HepG2 (cell line): Measurements from ENCODE around the gene RAB6A. TPM values are rescaled to one million over a fixed set of nuclear protein-coding genes. Genes with fewer than 3 reads are reported as not detected.

Experiments
- ETV5 ChIP-seq: IDR thresholded peaks from 2 replicates; pipeline ENCODE4 v1.6.1; 2018; ENCODE audit warnings: missing biosample characterization, missing genetic modification reagents, inconsistent platforms, borderline replicate concordance
- ETV6 ChIP-seq: sonication (generic); formaldehyde crosslinking; conservative IDR thresholded peaks from 2 replicates; pipeline ENCODE4 v1.4.0; 2020; ENCODE audit warnings: missing genetic modification reagents
- GTF2F1 ChIP-seq: fragments of 150-350 bp; IDR thresholded peaks from 2 replicates; pipeline ENCODE4 v1.6.1; 2014; ENCODE audit warnings: low read length
- HOXA9 ChIP-seq: sonication (generic); formaldehyde crosslinking; IDR thresholded peaks from 2 replicates; pipeline ENCODE4 v1.8.1; 2022; ENCODE audit warnings: missing genetic modification reagents, mild to moderate bottlenecking, moderate library complexity, borderline replicate concordance
- KDM5B ChIP-seq: sonication (generic); formaldehyde crosslinking; IDR thresholded peaks from 2 replicates; pipeline ENCODE4 v1.4.0; 2020; ENCODE audit warnings: missing genetic modification reagents, mild to moderate bottlenecking, borderline replicate concordance
- NCOA2 ChIP-seq: sonication (generic); formaldehyde crosslinking; IDR thresholded peaks from 2 replicates; pipeline ENCODE4 v1.8.0; 2022; ENCODE audit warnings: inconsistent platforms
- THAP8 ChIP-seq: sonication (generic); formaldehyde crosslinking; IDR thresholded peaks from 2 replicates; pipeline ENCODE4 v1.5.1; 2020; ENCODE audit warnings: missing genetic modification reagents, mild to moderate bottlenecking, borderline replicate concordance
- ZBTB8A ChIP-seq: sonication (generic); formaldehyde crosslinking; IDR thresholded peaks from 2 replicates; pipeline ENCODE4 v1.4.0; 2020; ENCODE audit warnings: mild to moderate bottlenecking, low read depth, missing genetic modification reagents, borderline replicate concordance
- ZFP82 ChIP-seq: sonication (generic); formaldehyde crosslinking; IDR thresholded peaks from 2 replicates; pipeline ENCODE4 v1.5.1; 2020; ENCODE audit warnings: mild to moderate bottlenecking, missing genetic modification reagents, borderline replicate concordance
- ZNF234 ChIP-seq: sonication (generic); formaldehyde crosslinking; conservative IDR thresholded peaks from 2 replicates; pipeline ENCODE4 v1.5.1; 2020; ENCODE audit warnings: mild to moderate bottlenecking, missing genetic modification reagents
- ZNF30 ChIP-seq: sonication (generic); formaldehyde crosslinking; IDR thresholded peaks from 2 replicates; pipeline ENCODE4 v1.5.0; 2020; ENCODE audit warnings: mild to moderate bottlenecking, missing genetic modification reagents
- ZNF354B ChIP-seq: sonication (generic); formaldehyde crosslinking; IDR thresholded peaks from 2 replicates; pipeline ENCODE4 v1.8.0; 2022; ENCODE audit warnings: mild to moderate bottlenecking, missing genetic modification reagents
- ZNF7 ChIP-seq: IDR thresholded peaks from 2 replicates; pipeline ENCODE4 v1.6.1; 2016; ENCODE audit warnings: missing biosample characterization, missing genetic modification reagents
- polyA plus RNA-seq, 8 experiments: library from polyadenylated mRNA; depleted of rRNA in 3 of 8; stranded (reverse) in 7 of 8; unstranded in 1 of 8; fragments of >200 nt; fragmentation: Illumina TruSeq in 4 of 8; extraction: Trizol in 4 of 8; gene quantifications; 2 replicates each; pipeline versions ENCODE4 v1.2.1 to v1.2.3, GENCODE V29; 2011 to 2016; ENCODE audit warnings: low read depth in 4 of 8, missing spikeins in 1 of 8, mixed read lengths in 1 of 8; ENCODE audit not compliant: insufficient read depth in 1 of 8
- total RNA-seq, 5 experiments: library from RNA; depleted of rRNA; stranded (reverse); fragments of >200 nt; fragmentation: Illumina TruSeq; extraction: Trizol; gene quantifications; 2 replicates each; pipeline ENCODE4 v1.2.3, GENCODE V29; 2016; ENCODE audit warnings: low read depth in 1 of 5
- TF ChIP-seq, protein P1 (sequence below): IDR thresholded peaks from 2 replicates; pipeline ENCODE4 v1.4.0; 2020; ENCODE audit warnings: mild to moderate bottlenecking, missing genetic modification reagents
- TF ChIP-seq, protein P2 (sequence below): sonication (generic); formaldehyde crosslinking; IDR thresholded peaks from 2 replicates; pipeline ENCODE4 v1.9.0; 2021; ENCODE audit warnings: missing genetic modification reagents, mild to moderate bottlenecking, borderline replicate concordance
- TF ChIP-seq, protein P3 (sequence below): sonication (generic); formaldehyde crosslinking; IDR thresholded peaks from 2 replicates; pipeline ENCODE4 v1.8.0; 2022; ENCODE audit warnings: mild to moderate bottlenecking, missing genetic modification reagents, moderate library complexity
- TF ChIP-seq, protein P4 (sequence below): sonication (generic); formaldehyde crosslinking; IDR thresholded peaks from 2 replicates; pipeline ENCODE4 v1.4.0; 2020; ENCODE audit warnings: mild to moderate bottlenecking, missing genetic modification reagents, borderline replicate concordance

Gene RAB6A
- total and polyA plus RNA-seq, 2 of the 13 experiments (the other 11 are each of a cell fraction or from before 2014, with no cell fraction given) = 74.3 to 121 TPM

GRCh38 chr11:73652046-73652730, 108.7 kb downstream of the RAB6A start (continued):
- TF ChIP-seq, protein P1, sequence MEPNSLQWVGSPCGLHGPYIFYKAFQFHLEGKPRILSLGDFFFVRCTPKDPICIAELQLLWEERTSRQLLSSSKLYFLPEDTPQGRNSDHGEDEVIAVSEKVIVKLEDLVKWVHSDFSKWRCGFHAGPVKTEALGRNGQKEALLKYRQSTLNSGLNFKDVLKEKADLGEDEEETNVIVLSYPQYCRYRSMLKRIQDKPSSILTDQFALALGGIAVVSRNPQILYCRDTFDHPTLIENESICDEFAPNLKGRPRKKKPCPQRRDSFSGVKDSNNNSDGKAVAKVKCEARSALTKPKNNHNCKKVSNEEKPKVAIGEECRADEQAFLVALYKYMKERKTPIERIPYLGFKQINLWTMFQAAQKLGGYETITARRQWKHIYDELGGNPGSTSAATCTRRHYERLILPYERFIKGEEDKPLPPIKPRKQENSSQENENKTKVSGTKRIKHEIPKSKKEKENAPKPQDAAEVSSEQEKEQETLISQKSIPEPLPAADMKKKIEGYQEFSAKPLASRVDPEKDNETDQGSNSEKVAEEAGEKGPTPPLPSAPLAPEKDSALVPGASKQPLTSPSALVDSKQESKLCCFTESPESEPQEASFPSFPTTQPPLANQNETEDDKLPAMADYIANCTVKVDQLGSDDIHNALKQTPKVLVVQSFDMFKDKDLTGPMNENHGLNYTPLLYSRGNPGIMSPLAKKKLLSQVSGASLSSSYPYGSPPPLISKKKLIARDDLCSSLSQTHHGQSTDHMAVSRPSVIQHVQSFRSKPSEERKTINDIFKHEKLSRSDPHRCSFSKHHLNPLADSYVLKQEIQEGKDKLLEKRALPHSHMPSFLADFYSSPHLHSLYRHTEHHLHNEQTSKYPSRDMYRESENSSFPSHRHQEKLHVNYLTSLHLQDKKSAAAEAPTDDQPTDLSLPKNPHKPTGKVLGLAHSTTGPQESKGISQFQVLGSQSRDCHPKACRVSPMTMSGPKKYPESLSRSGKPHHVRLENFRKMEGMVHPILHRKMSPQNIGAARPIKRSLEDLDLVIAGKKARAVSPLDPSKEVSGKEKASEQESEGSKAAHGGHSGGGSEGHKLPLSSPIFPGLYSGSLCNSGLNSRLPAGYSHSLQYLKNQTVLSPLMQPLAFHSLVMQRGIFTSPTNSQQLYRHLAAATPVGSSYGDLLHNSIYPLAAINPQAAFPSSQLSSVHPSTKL (CRISPR knock-in tag) = peak; percentile 63; the same call in 1 of the 2 replicates
- TF ChIP-seq ZNF354B (CRISPR knock-in tag) = no peak
- no peak for TF ChIP-seq ZNF7 (CRISPR knock-in tag)
- no peak for TF ChIP-seq THAP8 (CRISPR knock-in tag)
- peak; percentile 56; the same call in 1 of the 2 replicates for TF ChIP-seq ETV5
- TF ChIP-seq ZBTB8A = no peak
- no peak for TF ChIP-seq HOXA9 (CRISPR knock-in tag)
- peak; percentile 83 for TF ChIP-seq NCOA2 (CRISPR knock-in tag)
- no peak for TF ChIP-seq GTF2F1
- TF ChIP-seq, protein P2, sequence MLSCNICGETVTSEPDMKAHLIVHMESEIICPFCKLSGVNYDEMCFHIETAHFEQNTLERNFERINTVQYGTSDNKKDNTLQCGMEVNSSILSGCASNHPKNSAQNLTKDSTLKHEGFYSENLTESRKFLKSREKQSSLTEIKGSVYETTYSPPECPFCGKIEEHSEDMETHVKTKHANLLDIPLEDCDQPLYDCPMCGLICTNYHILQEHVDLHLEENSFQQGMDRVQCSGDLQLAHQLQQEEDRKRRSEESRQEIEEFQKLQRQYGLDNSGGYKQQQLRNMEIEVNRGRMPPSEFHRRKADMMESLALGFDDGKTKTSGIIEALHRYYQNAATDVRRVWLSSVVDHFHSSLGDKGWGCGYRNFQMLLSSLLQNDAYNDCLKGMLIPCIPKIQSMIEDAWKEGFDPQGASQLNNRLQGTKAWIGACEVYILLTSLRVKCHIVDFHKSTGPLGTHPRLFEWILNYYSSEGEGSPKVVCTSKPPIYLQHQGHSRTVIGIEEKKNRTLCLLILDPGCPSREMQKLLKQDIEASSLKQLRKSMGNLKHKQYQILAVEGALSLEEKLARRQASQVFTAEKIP (CRISPR knock-in tag) = no peak
- no peak for TF ChIP-seq ZNF30 (CRISPR knock-in tag)
- TF ChIP-seq, protein P3, sequence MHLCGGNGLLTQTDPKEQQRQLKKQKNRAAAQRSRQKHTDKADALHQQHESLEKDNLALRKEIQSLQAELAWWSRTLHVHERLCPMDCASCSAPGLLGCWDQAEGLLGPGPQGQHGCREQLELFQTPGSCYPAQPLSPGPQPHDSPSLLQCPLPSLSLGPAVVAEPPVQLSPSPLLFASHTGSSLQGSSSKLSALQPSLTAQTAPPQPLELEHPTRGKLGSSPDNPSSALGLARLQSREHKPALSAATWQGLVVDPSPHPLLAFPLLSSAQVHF = no peak
- peak; percentile 30; the same call in 1 of the 2 replicates for TF ChIP-seq KDM5B (CRISPR knock-in tag)
- peak; percentile 67; the same call in 1 of the 2 replicates for TF ChIP-seq ZFP82 (CRISPR knock-in tag)
- TF ChIP-seq, protein P4, sequence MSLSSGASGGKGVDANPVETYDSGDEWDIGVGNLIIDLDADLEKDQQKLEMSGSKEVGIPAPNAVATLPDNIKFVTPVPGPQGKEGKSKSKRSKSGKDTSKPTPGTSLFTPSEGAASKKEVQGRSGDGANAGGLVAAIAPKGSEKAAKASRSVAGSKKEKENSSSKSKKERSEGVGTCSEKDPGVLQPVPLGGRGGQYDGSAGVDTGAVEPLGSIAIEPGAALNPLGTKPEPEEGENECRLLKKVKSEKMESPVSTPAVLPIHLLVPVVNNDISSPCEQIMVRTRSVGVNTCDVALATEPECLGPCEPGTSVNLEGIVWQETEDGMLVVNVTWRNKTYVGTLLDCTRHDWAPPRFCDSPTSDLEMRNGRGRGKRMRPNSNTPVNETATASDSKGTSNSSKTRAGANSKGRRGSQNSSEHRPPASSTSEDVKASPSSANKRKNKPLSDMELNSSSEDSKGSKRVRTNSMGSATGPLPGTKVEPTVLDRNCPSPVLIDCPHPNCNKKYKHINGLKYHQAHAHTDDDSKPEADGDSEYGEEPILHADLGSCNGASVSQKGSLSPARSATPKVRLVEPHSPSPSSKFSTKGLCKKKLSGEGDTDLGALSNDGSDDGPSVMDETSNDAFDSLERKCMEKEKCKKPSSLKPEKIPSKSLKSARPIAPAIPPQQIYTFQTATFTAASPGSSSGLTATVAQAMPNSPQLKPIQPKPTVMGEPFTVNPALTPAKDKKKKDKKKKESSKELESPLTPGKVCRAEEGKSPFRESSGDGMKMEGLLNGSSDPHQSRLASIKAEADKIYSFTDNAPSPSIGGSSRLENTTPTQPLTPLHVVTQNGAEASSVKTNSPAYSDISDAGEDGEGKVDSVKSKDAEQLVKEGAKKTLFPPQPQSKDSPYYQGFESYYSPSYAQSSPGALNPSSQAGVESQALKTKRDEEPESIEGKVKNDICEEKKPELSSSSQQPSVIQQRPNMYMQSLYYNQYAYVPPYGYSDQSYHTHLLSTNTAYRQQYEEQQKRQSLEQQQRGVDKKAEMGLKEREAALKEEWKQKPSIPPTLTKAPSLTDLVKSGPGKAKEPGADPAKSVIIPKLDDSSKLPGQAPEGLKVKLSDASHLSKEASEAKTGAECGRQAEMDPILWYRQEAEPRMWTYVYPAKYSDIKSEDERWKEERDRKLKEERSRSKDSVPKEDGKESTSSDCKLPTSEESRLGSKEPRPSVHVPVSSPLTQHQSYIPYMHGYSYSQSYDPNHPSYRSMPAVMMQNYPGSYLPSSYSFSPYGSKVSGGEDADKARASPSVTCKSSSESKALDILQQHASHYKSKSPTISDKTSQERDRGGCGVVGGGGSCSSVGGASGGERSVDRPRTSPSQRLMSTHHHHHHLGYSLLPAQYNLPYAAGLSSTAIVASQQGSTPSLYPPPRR = peak; percentile 79; the same call in 1 of the 2 replicates
- TF ChIP-seq ZNF234 (CRISPR knock-in tag) = no peak
- no peak for TF ChIP-seq ETV6 (CRISPR knock-in tag)
